GM23338 (cell line): ENCODE results near the gene REPIN1.

ENCODE experiments used
- CREB1 ChIP-seq: fragments of 250-450 bp; sonication (Bioruptor Pico); IDR thresholded peaks from 2 replicates; pipeline ENCODE4 v1.5.0; 2020; ENCODE audit warnings: low read depth, mild to moderate bottlenecking, moderate library complexity
- EZH2 ChIP-seq: fragments of 200-600 bp; sonication (generic); IDR thresholded peaks from one replicate; pipeline ENCODE4 v1.8.0; 2017; ENCODE audit warnings: antibody characterized with exemption, mild to moderate bottlenecking, low read depth; ENCODE audit not compliant: unreplicated experiment
- EZH2phosphoT487 ChIP-seq: fragments of 200-600 bp; sonication (generic); IDR thresholded peaks from one replicate; pipeline ENCODE4 v1.8.1; 2018; ENCODE audit warnings: antibody characterized with exemption; ENCODE audit not compliant: unreplicated experiment
- JUNB ChIP-seq: IDR thresholded peaks from one replicate; pipeline ENCODE4 v1.6.1; 2016; ENCODE audit warnings: antibody characterized with exemption; ENCODE audit not compliant: unreplicated experiment
- POLR2AphosphoS5 ChIP-seq: IDR thresholded peaks from 2 replicates; pipeline ENCODE4 v1.6.1; 2016; ENCODE audit warnings: antibody characterized with exemption, low read depth
- REST ChIP-seq: IDR thresholded peaks from one replicate; pipeline ENCODE4 v1.6.1; 2018; ENCODE audit warnings: antibody characterized with exemption; ENCODE audit not compliant: unreplicated experiment
- STAT1 ChIP-seq: IDR thresholded peaks from one replicate; pipeline ENCODE4 v1.6.1; 2016; ENCODE audit warnings: antibody characterized with exemption; ENCODE audit not compliant: unreplicated experiment
- ZNF114 ChIP-seq: fragments of 250-450 bp; sonication (Bioruptor Pico); IDR thresholded peaks from 2 replicates; pipeline ENCODE4 v1.5.0; 2020; ENCODE audit warnings: mild to moderate bottlenecking, moderate library complexity
- ZNF331 ChIP-seq: fragments of 250-450 bp; sonication (Bioruptor Pico); IDR thresholded peaks from 2 replicates; pipeline ENCODE4 v1.5.0; 2020; ENCODE audit warnings: low read depth, mild to moderate bottlenecking, moderate library complexity
- ZNF462 ChIP-seq: fragments of 250-450 bp; sonication (Bioruptor Pico); IDR thresholded peaks from 2 replicates; pipeline ENCODE4 v1.5.0; 2020; ENCODE audit warnings: mild to moderate bottlenecking, moderate library complexity
- TF ChIP-seq, protein P1 (sequence below), 2 experiments: fragments of 200-600 bp in 1 of 2; sonication (generic) in 1 of 2; conservative IDR thresholded peaks; 2 replicates each; pipeline versions ENCODE4 v1.5.1 to v1.6.1; 2016 to 2017; ENCODE audit warnings: antibody characterized with exemption in 2 of 2, low read depth in 2 of 2, mild to moderate bottlenecking in 2 of 2, moderate library complexity in 1 of 2
- TF ChIP-seq, protein P2 (sequence below): IDR thresholded peaks from 2 replicates; pipeline ENCODE4 v1.6.1; 2016; ENCODE audit warnings: antibody characterized with exemption

- no peak for TF ChIP-seq CREB1 (CRISPR knock-in tag)
- no peak for TF ChIP-seq EZH2
- TF ChIP-seq, protein P1, sequence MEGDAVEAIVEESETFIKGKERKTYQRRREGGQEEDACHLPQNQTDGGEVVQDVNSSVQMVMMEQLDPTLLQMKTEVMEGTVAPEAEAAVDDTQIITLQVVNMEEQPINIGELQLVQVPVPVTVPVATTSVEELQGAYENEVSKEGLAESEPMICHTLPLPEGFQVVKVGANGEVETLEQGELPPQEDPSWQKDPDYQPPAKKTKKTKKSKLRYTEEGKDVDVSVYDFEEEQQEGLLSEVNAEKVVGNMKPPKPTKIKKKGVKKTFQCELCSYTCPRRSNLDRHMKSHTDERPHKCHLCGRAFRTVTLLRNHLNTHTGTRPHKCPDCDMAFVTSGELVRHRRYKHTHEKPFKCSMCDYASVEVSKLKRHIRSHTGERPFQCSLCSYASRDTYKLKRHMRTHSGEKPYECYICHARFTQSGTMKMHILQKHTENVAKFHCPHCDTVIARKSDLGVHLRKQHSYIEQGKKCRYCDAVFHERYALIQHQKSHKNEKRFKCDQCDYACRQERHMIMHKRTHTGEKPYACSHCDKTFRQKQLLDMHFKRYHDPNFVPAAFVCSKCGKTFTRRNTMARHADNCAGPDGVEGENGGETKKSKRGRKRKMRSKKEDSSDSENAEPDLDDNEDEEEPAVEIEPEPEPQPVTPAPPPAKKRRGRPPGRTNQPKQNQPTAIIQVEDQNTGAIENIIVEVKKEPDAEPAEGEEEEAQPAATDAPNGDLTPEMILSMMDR (conservative IDR thresholded peaks at IDR 0.05; ENCODE audit: low read depth in 2 of 2) = no peak
- no peak for TF ChIP-seq REST
- TF ChIP-seq POLR2AphosphoS5 = no peak
- TF ChIP-seq EZH2phosphoT487 = no peak
- TF ChIP-seq ZNF462 (CRISPR knock-in tag) = no peak
- TF ChIP-seq STAT1 = no peak
- no peak for TF ChIP-seq JUNB
- TF ChIP-seq, protein P2, sequence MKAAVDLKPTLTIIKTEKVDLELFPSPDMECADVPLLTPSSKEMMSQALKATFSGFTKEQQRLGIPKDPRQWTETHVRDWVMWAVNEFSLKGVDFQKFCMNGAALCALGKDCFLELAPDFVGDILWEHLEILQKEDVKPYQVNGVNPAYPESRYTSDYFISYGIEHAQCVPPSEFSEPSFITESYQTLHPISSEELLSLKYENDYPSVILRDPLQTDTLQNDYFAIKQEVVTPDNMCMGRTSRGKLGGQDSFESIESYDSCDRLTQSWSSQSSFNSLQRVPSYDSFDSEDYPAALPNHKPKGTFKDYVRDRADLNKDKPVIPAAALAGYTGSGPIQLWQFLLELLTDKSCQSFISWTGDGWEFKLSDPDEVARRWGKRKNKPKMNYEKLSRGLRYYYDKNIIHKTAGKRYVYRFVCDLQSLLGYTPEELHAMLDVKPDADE = no peak
- TF ChIP-seq ZNF114 (CRISPR knock-in tag) = no peak
- TF ChIP-seq ZNF331 (CRISPR knock-in tag) = no peak
Measured at GRCh38 chr7:150358988-150359621, 9.5 kb upstream of the REPIN1 start.
